Erythroblast (primary cell): ENCODE measurements around the gene NFE2L1.

Source experiments
- DNase-seq, 2 experiments: peaks; one replicate each; lab custom pipeline; 2025; lab: John Stamatoyannopoulos, UW
- GATA1 ChIP-seq: IDR thresholded peaks from 2 replicates; pipeline ENCODE4 v1.6.1; 2011; ENCODE audit warnings: low read depth, mild to moderate bottlenecking, control low read depth, low read length, moderate library complexity
- POLR2A ChIP-seq: IDR thresholded peaks from 2 replicates; pipeline ENCODE4 v1.6.1; 2011; ENCODE audit warnings: mild to moderate bottlenecking, low read length

The NFE2L1 gene

DNA sequence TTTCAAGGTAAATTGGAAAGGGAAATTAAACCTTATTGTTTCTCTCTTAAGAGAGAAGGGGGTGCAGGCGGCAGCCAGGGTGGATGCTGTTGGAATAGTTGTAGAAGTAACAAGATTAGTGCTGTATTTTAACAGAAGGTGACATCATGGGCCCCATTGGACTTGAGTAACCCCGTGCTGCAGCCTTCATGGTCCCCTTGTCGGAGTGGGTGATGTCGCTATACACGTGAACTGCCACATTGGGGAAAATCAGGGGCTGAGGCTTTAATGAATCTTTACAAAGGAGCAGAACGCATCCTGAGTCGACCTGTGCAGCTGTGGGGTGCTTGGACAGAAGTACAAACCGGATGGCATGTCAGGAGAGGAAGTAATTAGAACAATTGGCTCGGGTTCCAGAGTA is 62.6 kb downstream of the NFE2L1 start:
- no peak for DNase-seq
- no peak for TF ChIP-seq POLR2A
- TF ChIP-seq GATA1 = no peak
